ENCODE results near the gene PGM5. TPM values are rescaled to one million over a fixed set of nuclear protein-coding genes. Genes with fewer than 3 reads are reported as not detected.

The PGM5 gene
- total RNA-seq, 1 experiment from 2014 or later = 75.5 TPM

GRCh38 chr9:68546596-68547390 is 190.4 kb downstream of the PGM5 start:
- Histone ChIP-seq H3K9ac (ENCODE audit: low read length) (no peak overlapping the region), H3K4me3 (ENCODE audit: low read length) (no peak overlapping the region), H3K9me3 (ENCODE audit: low read length) (no peaks in the 10 kb centered on the region), H3K27ac (ENCODE audit: low read length) (no peak overlapping the region), H3K4me2 (ENCODE audit: low read length) (no peak overlapping the region), H3K27me3 (ENCODE audit: low read length) (no peaks in the 10 kb centered on the region), H3K4me1 (ENCODE audit: insufficient read depth, low read length) (peaks cover 12% of the 10 kb centered on the region), H3F3A (ENCODE audit: low read length, unreplicated experiment) (no peaks in the 10 kb centered on the region), H3K79me2 (ENCODE audit: low read length) (no peaks in the 10 kb centered on the region), H3K9me2 (replicated peaks; ENCODE audit: low read length) (no peaks in the 10 kb centered on the region), H4K20me1 (ENCODE audit: low read length) (no peaks in the 10 kb centered on the region), H3K36me3 (ENCODE audit: low read depth, low read length) (no peaks in the 10 kb centered on the region), H2AFZ (ENCODE audit: low read length) (no peak overlapping the region)
- ChIA-PET POLR2A (ENCODE audit: unreplicated experiment) (no interaction called here), CTCF (no interaction called here)
- no peak for DNase-seq
- ATAC-seq = no peak
- TF ChIP-seq EZH2 (IDR thresholded peaks at IDR 0.05; ENCODE audit: low read length, unreplicated experiment) (no peak), EZH2phosphoT487 (IDR thresholded peaks at IDR 0.05; ENCODE audit: borderline replicate concordance, low read length) (no peak)
- TF ChIP-seq, protein P1, sequence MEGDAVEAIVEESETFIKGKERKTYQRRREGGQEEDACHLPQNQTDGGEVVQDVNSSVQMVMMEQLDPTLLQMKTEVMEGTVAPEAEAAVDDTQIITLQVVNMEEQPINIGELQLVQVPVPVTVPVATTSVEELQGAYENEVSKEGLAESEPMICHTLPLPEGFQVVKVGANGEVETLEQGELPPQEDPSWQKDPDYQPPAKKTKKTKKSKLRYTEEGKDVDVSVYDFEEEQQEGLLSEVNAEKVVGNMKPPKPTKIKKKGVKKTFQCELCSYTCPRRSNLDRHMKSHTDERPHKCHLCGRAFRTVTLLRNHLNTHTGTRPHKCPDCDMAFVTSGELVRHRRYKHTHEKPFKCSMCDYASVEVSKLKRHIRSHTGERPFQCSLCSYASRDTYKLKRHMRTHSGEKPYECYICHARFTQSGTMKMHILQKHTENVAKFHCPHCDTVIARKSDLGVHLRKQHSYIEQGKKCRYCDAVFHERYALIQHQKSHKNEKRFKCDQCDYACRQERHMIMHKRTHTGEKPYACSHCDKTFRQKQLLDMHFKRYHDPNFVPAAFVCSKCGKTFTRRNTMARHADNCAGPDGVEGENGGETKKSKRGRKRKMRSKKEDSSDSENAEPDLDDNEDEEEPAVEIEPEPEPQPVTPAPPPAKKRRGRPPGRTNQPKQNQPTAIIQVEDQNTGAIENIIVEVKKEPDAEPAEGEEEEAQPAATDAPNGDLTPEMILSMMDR (conservative IDR thresholded peaks at IDR 0.05; ENCODE audit: low read depth, low read length) = no peak
- intact Hi-C loops (cut with micrococcal nuclease) = no loop called here
- no TSS peak for BruUV-seq (replicated peaks)

- H3K9ac ChIP-seq (ENCODE audit: low read length) = no peak overlapping the region
- H3K9me3 ChIP-seq (ENCODE audit: low read length) = no peaks in the 10 kb centered on the region
- DNase-seq (no peak), ATAC-seq (no peak)
- ChIA-PET CTCF (no interaction called here), POLR2A (ENCODE audit: unreplicated experiment) (no interaction called here)
- H3K4me3 ChIP-seq (ENCODE audit: low read length) = no peak overlapping the region
- H3K27ac ChIP-seq (ENCODE audit: low read length) = no peak overlapping the region
- H3F3A ChIP-seq (ENCODE audit: low read length, unreplicated experiment) = no peaks in the 10 kb centered on the region
- no peaks in the 10 kb centered on the region for H3K9me2 ChIP-seq (replicated peaks; ENCODE audit: low read length)
- no peak overlapping the region for H3K4me2 ChIP-seq (ENCODE audit: low read length)
- H2AFZ ChIP-seq (ENCODE audit: low read length) = no peak overlapping the region
- H4K20me1 ChIP-seq (ENCODE audit: low read length) = no peaks in the 10 kb centered on the region
- peaks cover 18% of the 10 kb centered on the region for H3K4me1 ChIP-seq (ENCODE audit: insufficient read depth, low read length)
- no peaks in the 10 kb centered on the region for H3K36me3 ChIP-seq (ENCODE audit: low read depth, low read length)
- TF ChIP-seq, protein P1 (conservative IDR thresholded peaks at IDR 0.05; ENCODE audit: low read depth, low read length) = no peak
- TF ChIP-seq EZH2 (IDR thresholded peaks at IDR 0.05; ENCODE audit: low read length, unreplicated experiment) (no peak), EZH2phosphoT487 (IDR thresholded peaks at IDR 0.05; ENCODE audit: borderline replicate concordance, low read length) (no peak)
- no peaks in the 10 kb centered on the region for H3K27me3 ChIP-seq (ENCODE audit: low read length)
- intact Hi-C loops (cut with micrococcal nuclease) = no loop called here
- H3K79me2 ChIP-seq (ENCODE audit: low read length) = no peaks in the 10 kb centered on the region
- no TSS peak for BruUV-seq (replicated peaks)
Measured at GRCh38 chr9:68547417-68547816, 191.0 kb downstream of the PGM5 start.

- peaks cover 27% of the 10 kb centered on the region for H3K4me1 ChIP-seq (ENCODE audit: insufficient read depth, low read length)
- H4K20me1 ChIP-seq (ENCODE audit: low read length) = no peaks in the 10 kb centered on the region
- peaks cover 6% of the 10 kb centered on the region for H3F3A ChIP-seq (ENCODE audit: low read length, unreplicated experiment)
- no peaks in the 10 kb centered on the region for H3K9me2 ChIP-seq (replicated peaks; ENCODE audit: low read length)
- H3K4me2 ChIP-seq (ENCODE audit: low read length) = no peak overlapping the region
- no peak overlapping the region for H3K9ac ChIP-seq (ENCODE audit: low read length)
- POLR2A ChIA-PET (ENCODE audit: unreplicated experiment) = no interaction called here
- no peaks in the 10 kb centered on the region for H3K79me2 ChIP-seq (ENCODE audit: low read length)
- no peak for DNase-seq
- CTCF ChIA-PET = no interaction called here
- intact Hi-C loops (cut with micrococcal nuclease) = no loop called here
- H3K27me3 ChIP-seq (ENCODE audit: low read length) = no peaks in the 10 kb centered on the region
- no peak overlapping the region for H3K27ac ChIP-seq (ENCODE audit: low read length)
- ATAC-seq = no peak
- H3K9me3 ChIP-seq (ENCODE audit: low read length) = no peaks in the 10 kb centered on the region
- BruUV-seq (replicated peaks) = no TSS peak
- H3K4me3 ChIP-seq (ENCODE audit: low read length) = no peak overlapping the region
- H3K36me3 ChIP-seq (ENCODE audit: low read depth, low read length) = no peaks in the 10 kb centered on the region
- H2AFZ ChIP-seq (ENCODE audit: low read length) = no peak overlapping the region
- TF ChIP-seq, protein P1 (conservative IDR thresholded peaks at IDR 0.05; ENCODE audit: low read depth, low read length) = no peak
Measured at GRCh38 chr9:68548241-68548640, 191.8 kb downstream of the PGM5 start.

Data from PC-3 (cell line).